Coronary artery (tissue), 2 donors: ENCODE results near the gene KCNMA1.
"Not testable (repeated sequence)": the region's sequence is repeated elsewhere in the genome, so short reads cannot be mapped to it uniquely, and the experiment has no call there.

ENCODE experiments used
- DNase-seq: peaks from one replicate; pipeline ENCODE4 v3.0.0-alpha.2; 2017; ENCODE audit warnings: low spot score
- H3K27ac ChIP-seq, 2 donors: fragments of 200-600 bp; sonication (generic); one replicate each; pipeline ENCODE4 v1.5.1; 2016 to 2019
- H3K4me3 ChIP-seq: fragments of 200-600 bp; sonication (generic); 2 replicates; pipeline ENCODE4 v1.5.1; 2016; ENCODE audit warnings: mild to moderate bottlenecking, moderate library complexity
- CTCF ChIP-seq: fragments of 200-600 bp; sonication (generic); IDR thresholded peaks from one replicate; pipeline ENCODE4 v1.5.1; 2019; ENCODE audit warnings: antibody characterized with exemption

Gene KCNMA1

DNA sequence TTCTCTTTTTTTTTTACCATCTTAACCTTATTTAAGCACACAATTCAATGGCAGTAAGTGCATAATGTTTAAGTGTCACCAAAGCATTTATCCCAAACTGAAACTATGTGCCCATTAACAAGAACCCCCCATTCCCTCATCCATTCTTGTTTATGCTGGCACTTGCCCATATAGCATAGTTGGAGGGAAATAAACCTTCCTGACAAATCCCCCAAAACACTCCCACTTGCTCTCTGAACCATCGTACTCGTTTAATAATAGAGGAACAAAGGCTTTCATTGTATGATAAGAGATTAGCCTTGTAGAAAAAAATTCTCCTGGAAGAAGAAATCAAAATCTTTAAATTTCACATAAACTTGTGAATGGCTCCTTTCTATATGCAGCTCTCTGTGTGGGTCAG lies 26.4 kb upstream of the KCNMA1 start:
- TF ChIP-seq CTCF: no peak
- Histone ChIP-seq H3K4me3 (no peak overlapping the region), H3K27ac (no peak overlapping the region)
- DNase-seq: no peak

GRCh38 chr10:77661674-77662073 lies 24.1 kb upstream of the KCNMA1 start:
- DNase-seq: no peak
- H3K4me3 ChIP-seq: no peak overlapping the region
- no peak for TF ChIP-seq CTCF

GRCh38 chr10:77661100-77661499 lies 23.5 kb upstream of the KCNMA1 start:
- H3K4me3 ChIP-seq: no peak overlapping the region
- no peak overlapping the region for H3K27ac ChIP-seq
- TF ChIP-seq CTCF: no peak
- no peak for DNase-seq

More at GRCh38 chr10:77661674-77662073, 24.1 kb upstream of the KCNMA1 start:
- H3K27ac ChIP-seq: no peak overlapping the region

- DNase-seq, H3K4me3 ChIP-seq: not testable (repeated sequence)
Observed at GRCh38 chr10:77659046-77659670, 21.6 kb upstream of the KCNMA1 start.

GRCh38 chr10:77653210-77653609 lies 15.6 kb upstream of the KCNMA1 start:
- no peak for TF ChIP-seq CTCF
- Histone ChIP-seq H3K27ac (no peak overlapping the region), H3K4me3 (no peak overlapping the region)
- no peak for DNase-seq

More at GRCh38 chr10:77659046-77659670, 21.6 kb upstream of the KCNMA1 start:
- H3K27ac ChIP-seq: not testable (repeated sequence)

- Histone ChIP-seq H3K27ac (no peak overlapping the region), H3K4me3 (no peak overlapping the region)
- peak; percentile 60 for DNase-seq
- no peak for TF ChIP-seq CTCF
Observed at GRCh38 chr10:77649333-77650331, 12.0 kb upstream of the KCNMA1 start.

DNA sequence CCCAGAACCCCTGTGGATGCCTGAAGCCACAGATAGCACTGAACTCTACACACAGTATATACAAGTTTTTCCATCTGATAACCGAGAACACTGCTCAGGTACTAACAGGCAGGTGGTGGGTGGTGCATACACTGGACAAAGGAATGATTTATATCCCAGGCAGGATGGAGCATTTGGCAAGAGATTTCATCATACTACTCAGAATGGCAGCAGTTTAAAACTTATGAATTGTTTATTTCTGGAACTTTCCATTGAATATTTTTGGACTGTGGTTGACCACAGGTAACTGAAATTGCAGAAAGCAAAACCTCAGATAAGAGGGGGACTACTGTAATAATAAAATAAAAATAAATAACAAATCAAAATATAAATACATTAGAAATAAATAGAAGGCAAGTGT lies 10.9 kb upstream of the KCNMA1 start:
- no peak for DNase-seq
- no peak overlapping the region for H3K27ac ChIP-seq
- TF ChIP-seq CTCF: no peak
- no peak overlapping the region for H3K4me3 ChIP-seq
